ENCODE data around the gene CCDC6.
"Not testable (repeated sequence)": the region's sequence is repeated elsewhere in the genome, so short reads cannot be mapped to it uniquely, and the experiment has no call there.

Gene CCDC6

DNA sequence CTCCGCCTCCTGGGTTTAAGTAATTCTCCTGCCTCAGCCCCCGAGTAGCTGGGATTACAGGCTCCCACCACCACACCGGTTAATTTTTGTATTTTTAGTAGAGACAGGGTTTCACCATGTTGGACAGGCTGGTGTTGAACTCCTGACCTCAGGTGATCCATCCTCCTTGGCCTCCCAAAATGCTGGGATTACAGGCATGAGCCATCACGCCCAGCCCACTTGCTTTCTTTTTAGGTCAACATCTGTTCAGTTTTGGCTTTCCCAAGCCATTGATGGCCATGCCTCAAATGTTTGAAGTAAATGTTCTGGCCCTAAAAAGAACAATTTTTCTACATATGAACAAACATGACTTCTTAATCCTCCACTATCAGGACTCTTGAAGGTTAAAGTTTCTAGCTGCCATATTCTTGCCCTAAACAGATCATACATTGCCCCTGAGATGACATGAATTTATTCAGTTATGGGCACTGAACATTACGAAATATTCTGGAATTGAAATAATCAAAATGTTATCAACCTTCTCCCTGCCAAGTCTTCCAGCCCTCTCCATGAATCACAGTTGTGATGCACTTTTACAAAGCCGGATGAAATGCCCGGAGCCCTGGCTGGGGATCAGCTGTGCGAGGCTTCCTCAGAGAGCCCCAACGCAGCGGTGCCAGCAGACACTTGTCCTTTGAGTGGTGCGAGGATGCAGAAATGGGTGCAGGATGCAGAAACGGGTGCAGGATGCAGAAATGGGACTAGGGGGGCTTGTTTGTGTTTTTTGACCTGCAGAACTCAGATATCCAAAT, 156.0 kb downstream of the CCDC6 start:
- Mint-ChIP-seq H3K4me1 (peaks cover 9% of the 10 kb centered on the region), H3K27ac (no peak overlapping the region), H3K27me3 (ENCODE audit: low read depth, poor library complexity) (peaks cover 14% of the 10 kb centered on the region), H3K36me3 (ENCODE audit: low read depth) (no peaks in the 10 kb centered on the region), H3K9me3 (no peaks in the 10 kb centered on the region), H3K4me3 (no peak overlapping the region)
- TF ChIP-seq, protein P1, sequence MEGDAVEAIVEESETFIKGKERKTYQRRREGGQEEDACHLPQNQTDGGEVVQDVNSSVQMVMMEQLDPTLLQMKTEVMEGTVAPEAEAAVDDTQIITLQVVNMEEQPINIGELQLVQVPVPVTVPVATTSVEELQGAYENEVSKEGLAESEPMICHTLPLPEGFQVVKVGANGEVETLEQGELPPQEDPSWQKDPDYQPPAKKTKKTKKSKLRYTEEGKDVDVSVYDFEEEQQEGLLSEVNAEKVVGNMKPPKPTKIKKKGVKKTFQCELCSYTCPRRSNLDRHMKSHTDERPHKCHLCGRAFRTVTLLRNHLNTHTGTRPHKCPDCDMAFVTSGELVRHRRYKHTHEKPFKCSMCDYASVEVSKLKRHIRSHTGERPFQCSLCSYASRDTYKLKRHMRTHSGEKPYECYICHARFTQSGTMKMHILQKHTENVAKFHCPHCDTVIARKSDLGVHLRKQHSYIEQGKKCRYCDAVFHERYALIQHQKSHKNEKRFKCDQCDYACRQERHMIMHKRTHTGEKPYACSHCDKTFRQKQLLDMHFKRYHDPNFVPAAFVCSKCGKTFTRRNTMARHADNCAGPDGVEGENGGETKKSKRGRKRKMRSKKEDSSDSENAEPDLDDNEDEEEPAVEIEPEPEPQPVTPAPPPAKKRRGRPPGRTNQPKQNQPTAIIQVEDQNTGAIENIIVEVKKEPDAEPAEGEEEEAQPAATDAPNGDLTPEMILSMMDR (IDR thresholded peaks at IDR 0.05), result no peak
- no peak for DNase-seq

DNA sequence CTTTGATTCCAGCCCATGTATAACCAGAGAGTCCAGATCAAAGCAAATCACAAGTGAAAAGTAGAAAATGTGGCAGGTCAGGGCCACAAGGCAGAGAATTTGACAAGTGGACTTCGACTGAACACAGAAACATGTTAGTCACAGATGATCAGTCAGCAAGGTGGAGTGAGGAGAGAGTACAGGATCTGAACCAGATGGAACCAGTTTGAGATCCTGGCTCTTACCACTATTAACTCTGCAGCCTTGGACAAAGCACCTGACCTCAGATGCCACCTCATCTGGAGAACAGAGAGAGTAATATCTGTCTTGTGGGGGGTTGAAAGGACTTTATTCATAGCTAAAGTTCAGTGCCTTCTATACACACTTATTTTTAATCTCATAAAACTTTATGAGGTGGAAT, 157.5 kb downstream of the CCDC6 start:
- Mint-ChIP-seq H3K27me3 (ENCODE audit: low read depth, poor library complexity) (peaks cover 14% of the 10 kb centered on the region), H3K27ac (no peak overlapping the region), H3K4me1 (peaks cover 5% of the 10 kb centered on the region), H3K9me3 (peaks cover 7% of the 10 kb centered on the region), H3K36me3 (ENCODE audit: low read depth) (no peaks in the 10 kb centered on the region), H3K4me3 (no peak overlapping the region)
- TF ChIP-seq, protein P1 (IDR thresholded peaks at IDR 0.05), result no peak
- DNase-seq, result no peak

DNA sequence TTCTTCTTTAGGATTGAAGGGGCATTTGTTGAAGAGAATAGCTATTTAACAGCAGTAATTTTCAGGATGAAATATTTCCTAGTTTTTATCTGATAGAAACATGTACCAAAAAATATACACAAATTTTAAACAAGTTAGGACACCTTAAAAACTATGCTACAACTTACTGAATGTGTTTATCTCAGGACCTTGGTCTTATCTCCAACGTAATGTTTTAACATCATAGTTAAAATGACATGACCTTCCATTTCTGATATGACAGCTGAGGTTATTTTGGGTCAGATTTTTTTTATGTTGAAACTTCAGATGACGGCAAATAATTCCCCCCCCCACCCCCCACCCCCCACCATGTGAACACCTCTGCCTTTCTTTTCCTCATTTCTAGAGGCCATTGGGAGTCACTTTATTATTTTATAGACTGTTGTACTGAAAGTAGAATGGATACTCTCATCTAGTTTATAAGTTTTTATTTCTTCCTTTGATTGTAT, 161.1 kb downstream of the CCDC6 start:
- Mint-ChIP-seq H3K27ac (no peak overlapping the region), H3K27me3 (ENCODE audit: low read depth, poor library complexity) (no peaks in the 10 kb centered on the region), H3K4me1 (peaks cover 5% of the 10 kb centered on the region), H3K4me3 (no peak overlapping the region), H3K9me3 (peaks cover 19% of the 10 kb centered on the region), H3K36me3 (ENCODE audit: low read depth) (no peaks in the 10 kb centered on the region)
- DNase-seq, result no peak
- TF ChIP-seq, protein P1 (IDR thresholded peaks at IDR 0.05), result no peak

DNA sequence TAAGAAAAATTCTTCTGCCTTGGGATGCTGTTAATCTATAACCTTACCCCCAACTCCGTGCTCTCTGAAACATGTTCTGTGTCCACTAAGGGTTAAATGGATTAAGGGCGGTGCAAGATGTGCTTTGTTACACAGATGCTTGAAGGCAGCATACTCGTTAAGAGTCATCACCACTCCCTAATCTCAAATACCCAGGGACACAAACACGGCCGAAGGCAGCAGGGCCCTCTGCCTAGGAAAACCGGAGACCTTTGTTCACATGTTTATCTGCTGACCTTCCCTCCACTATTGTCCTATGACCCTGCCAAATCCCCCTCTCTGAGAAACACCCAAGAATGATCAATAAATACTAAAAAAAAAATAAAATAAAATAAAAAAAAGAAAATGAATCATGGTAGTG, 161.6 kb downstream of the CCDC6 start:
- H3K4me3 Mint-ChIP-seq; H3K36me3 Mint-ChIP-seq (ENCODE audit: low read depth); H3K27ac Mint-ChIP-seq; H3K4me1 Mint-ChIP-seq; DNase-seq; H3K27me3 Mint-ChIP-seq (ENCODE audit: low read depth, poor library complexity): not testable (repeated sequence)
- peaks cover 19% of the 10 kb centered on the region for H3K9me3 Mint-ChIP-seq

DNA sequence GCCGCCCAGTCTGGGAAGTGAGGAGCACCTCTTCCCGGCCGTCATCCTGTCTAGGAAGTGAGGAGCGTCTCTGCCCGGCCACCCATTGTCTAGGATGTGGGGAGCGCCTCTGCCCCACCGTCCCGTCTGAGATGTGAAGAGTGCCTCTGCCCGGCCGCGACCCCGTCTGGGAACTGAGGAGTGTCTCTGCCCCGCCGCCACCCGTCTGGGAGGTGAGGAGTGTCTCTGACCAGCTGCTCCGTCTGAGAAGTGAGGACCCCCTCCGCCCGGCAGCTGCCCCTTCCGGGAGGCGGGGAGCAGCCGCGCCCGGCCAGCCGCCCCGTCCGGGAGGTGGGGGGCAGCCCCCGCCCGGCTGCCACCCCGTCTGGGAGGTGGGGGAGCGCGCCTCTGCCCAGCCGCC, 162.2 kb downstream of the CCDC6 start:
- not testable (repeated sequence) for H3K36me3 Mint-ChIP-seq (ENCODE audit: low read depth)

DNA sequence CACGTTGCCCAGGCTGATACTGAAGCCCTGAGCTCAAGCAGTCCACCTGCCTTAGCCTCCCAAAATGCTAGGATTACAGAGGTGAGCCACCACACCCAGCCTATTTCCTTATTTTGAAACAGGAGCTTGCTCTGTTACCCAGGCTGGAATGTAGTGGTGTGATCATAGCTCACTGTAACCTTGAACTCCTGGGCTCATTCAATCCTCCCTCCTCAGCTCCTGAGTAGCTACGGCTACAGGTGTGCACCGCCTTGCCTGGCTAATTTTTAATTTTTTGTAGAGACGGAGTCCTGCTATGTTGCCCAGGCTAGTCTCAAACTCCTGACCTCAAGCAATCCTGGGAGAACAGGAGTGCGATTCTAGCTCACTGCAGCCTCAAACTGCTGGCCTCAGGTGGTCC, 164.8 kb downstream of the CCDC6 start:
- H3K4me1 Mint-ChIP-seq, result no peaks in the 10 kb centered on the region
- peaks cover 3% of the 10 kb centered on the region for H3K27me3 Mint-ChIP-seq (ENCODE audit: low read depth, poor library complexity)
- no peak overlapping the region for H3K4me3 Mint-ChIP-seq
- H3K9me3 Mint-ChIP-seq, result peaks cover 19% of the 10 kb centered on the region
- H3K36me3 Mint-ChIP-seq (ENCODE audit: low read depth), result no peaks in the 10 kb centered on the region
- DNase-seq, result no peak
- no peak overlapping the region for H3K27ac Mint-ChIP-seq
- TF ChIP-seq, protein P1 (IDR thresholded peaks at IDR 0.05), result no peak

More for the DNA sequence above, 162.2 kb downstream of the CCDC6 start:
- H3K4me3 Mint-ChIP-seq; DNase-seq; H3K4me1 Mint-ChIP-seq; H3K27ac Mint-ChIP-seq; H3K27me3 Mint-ChIP-seq (ENCODE audit: low read depth, poor library complexity): not testable (repeated sequence)
- H3K9me3 Mint-ChIP-seq, result peaks cover 19% of the 10 kb centered on the region

DNA sequence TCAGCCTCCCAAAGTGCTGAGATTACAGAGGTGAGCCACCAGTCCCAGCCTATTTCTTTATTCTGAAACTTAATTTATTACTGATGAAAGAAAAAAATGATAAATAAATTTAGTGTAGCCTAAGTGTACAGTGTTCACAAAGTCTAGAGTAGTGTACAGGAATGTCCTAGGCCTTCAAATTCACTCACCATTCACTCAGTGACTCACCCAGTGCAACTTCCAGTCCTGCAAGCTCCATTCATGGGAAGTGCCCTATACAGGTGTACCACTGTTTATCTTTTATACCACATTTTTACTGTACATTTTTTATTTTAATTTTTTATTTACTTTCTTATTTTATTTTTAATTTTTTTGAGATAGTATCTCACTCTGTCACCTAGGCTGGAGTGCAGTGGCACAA, 165.3 kb downstream of the CCDC6 start:
- Mint-ChIP-seq H3K27ac (no peak overlapping the region), H3K4me3 (no peak overlapping the region), H3K9me3 (peaks cover 19% of the 10 kb centered on the region), H3K36me3 (ENCODE audit: low read depth) (no peaks in the 10 kb centered on the region), H3K4me1 (no peaks in the 10 kb centered on the region), H3K27me3 (ENCODE audit: low read depth, poor library complexity) (peaks cover 3% of the 10 kb centered on the region)
- no peak for DNase-seq
- TF ChIP-seq, protein P1 (IDR thresholded peaks at IDR 0.05), result no peak

Data from nephron progenitor cell (in vitro differentiated cells).